Smooth muscle cell (in vitro differentiated cells): ENCODE measurements around the gene TXNDC11. TPM values are rescaled to one million over a fixed set of nuclear protein-coding genes. Genes with fewer than 3 reads are reported as not detected.

Experiments used
- DNase-seq: peaks from one replicate; lab custom pipeline; 2025; ENCODE audit not compliant: unreplicated experiment; lab: John Stamatoyannopoulos, UW
- H2AFZ ChIP-seq: fragments of 200-600 bp; sonication (generic); 2 replicates; pipeline ENCODE4 v1.6.0; 2016; ENCODE audit warnings: antibody characterized with exemption, low read depth, mild to moderate bottlenecking
- H3F3A ChIP-seq: fragments of 200-600 bp; sonication (generic); 2 replicates; pipeline ENCODE4 v1.6.0; 2017; ENCODE audit warnings: antibody characterized with exemption, low read depth
- H3K27ac ChIP-seq: fragments of 200-600 bp; sonication (generic); 2 replicates; pipeline ENCODE4 v1.5.1; 2016; ENCODE audit warnings: low read depth, mild to moderate bottlenecking
- H3K27me3 ChIP-seq: fragments of 200-600 bp; sonication (generic); 2 replicates; pipeline ENCODE4 v1.6.1; 2016; ENCODE audit warnings: low read depth, mild to moderate bottlenecking
- H3K36me3 ChIP-seq: fragments of 200-600 bp; sonication (generic); 2 replicates; pipeline ENCODE4 v1.5.1; 2016; ENCODE audit warnings: low read depth
- H3K4me1 ChIP-seq: fragments of 200-600 bp; sonication (generic); 2 replicates; pipeline ENCODE4 v1.5.1; 2016; ENCODE audit warnings: low read depth
- H3K4me2 ChIP-seq: fragments of 200-600 bp; sonication (generic); 2 replicates; pipeline ENCODE4 v1.6.0; 2016; ENCODE audit warnings: mild to moderate bottlenecking
- H3K4me3 ChIP-seq: fragments of 200-600 bp; sonication (generic); 2 replicates; pipeline ENCODE4 v1.5.1; 2016; ENCODE audit warnings: mild to moderate bottlenecking
- H3K79me2 ChIP-seq: fragments of 200-600 bp; sonication (generic); 2 replicates; pipeline ENCODE4 v1.6.0; 2016; ENCODE audit warnings: low read depth, mild to moderate bottlenecking
- H3K9ac ChIP-seq: fragments of 200-600 bp; sonication (generic); 2 replicates; pipeline ENCODE4 v1.6.0; 2016; ENCODE audit warnings: low read depth
- H3K9me3 ChIP-seq: fragments of 200-600 bp; sonication (generic); replicated peaks from 2 replicates; pipeline ENCODE4 v1.5.1; 2016; ENCODE audit warnings: low read depth
- H4K20me1 ChIP-seq: fragments of 200-600 bp; sonication (generic); 2 replicates; pipeline ENCODE4 v1.6.0; 2016; ENCODE audit warnings: low read depth
- CTCF ChIP-seq: fragments of 200-600 bp; sonication (generic); IDR thresholded peaks from 2 replicates; pipeline ENCODE4 v1.5.1; 2017; ENCODE audit warnings: borderline replicate concordance, mild to moderate bottlenecking, antibody characterized with exemption; ENCODE audit not compliant: insufficient read depth, poor library complexity, severe bottlenecking
- WGBS: methylation state at CpG from one replicate; pipeline ENCODE4 v1.1.7; 2016; ENCODE audit warnings: low lambda C conversion rate; 5-methylcytosine and 5-hydroxymethylcytosine counted together
- polyA plus RNA-seq: library from polyadenylated mRNA; unstranded; fragments of >200 nt; fragmentation: Nextera tagmentation; extraction: Ambion mirVana; gene quantifications from 2 replicates; pipeline ENCODE4 v1.2.1, GENCODE V29; 2016
- total RNA-seq: library from RNA; depleted of rRNA; stranded (reverse); fragments of >200 nt; gene quantifications from 2 replicates; pipeline ENCODE4 v1.2.3, GENCODE V29; 2014

TXNDC11 gene
- total and polyA plus RNA-seq, 2 experiments from 2014 or later: 27.3 to 30.8 TPM

GRCh38 chr16:11670171-11671131, 72.2 kb downstream of the TXNDC11 start:
- Histone ChIP-seq H3K79me2 (peaks cover 15% of the 10 kb centered on the region), H3K27ac (no peak overlapping the region), H3K27me3 (no peaks in the 10 kb centered on the region), H3F3A (no peaks in the 10 kb centered on the region), H2AFZ (no peak overlapping the region), H3K4me1 (peaks cover 7% of the 10 kb centered on the region), H3K36me3 (no peaks in the 10 kb centered on the region), H3K9ac (no peak overlapping the region), H4K20me1 (peaks cover 66% of the 10 kb centered on the region), H3K4me3 (no peak overlapping the region), H3K9me3 (no peaks in the 10 kb centered on the region), H3K4me2 (peak overlapping the region; percentile 95)
- TF ChIP-seq CTCF: no peak
- WGBS: 89% methylated on average over 27 of the region's 27 CpGs
- no peak for DNase-seq

- Histone ChIP-seq H3K4me1 (peaks cover 11% of the 10 kb centered on the region), H3K36me3 (no peaks in the 10 kb centered on the region), H2AFZ (no peak overlapping the region), H4K20me1 (peaks cover 57% of the 10 kb centered on the region), H3K27me3 (no peaks in the 10 kb centered on the region), H3K4me3 (peak overlapping the region; percentile 80), H3F3A (no peaks in the 10 kb centered on the region), H3K27ac (no peak overlapping the region), H3K9me3 (no peaks in the 10 kb centered on the region), H3K4me2 (peak overlapping the region; percentile 95), H3K79me2 (peaks cover 15% of the 10 kb centered on the region), H3K9ac (peak overlapping the region; percentile 74)
- 61% methylated on average over 22 of the region's 22 CpGs for WGBS
- TF ChIP-seq CTCF: no peak
- no peak for DNase-seq
Observed at GRCh38 chr16:11669380-11670146, 73.1 kb downstream of the TXNDC11 start.

GRCh38 chr16:11668623-11669379, 73.9 kb downstream of the TXNDC11 start:
- Histone ChIP-seq H3K4me1 (peaks cover 11% of the 10 kb centered on the region), H3K9me3 (no peaks in the 10 kb centered on the region), H3F3A (no peaks in the 10 kb centered on the region), H4K20me1 (peaks cover 50% of the 10 kb centered on the region), H2AFZ (no peak overlapping the region), H3K27ac (no peak overlapping the region), H3K4me3 (peak overlapping the region; percentile 80), H3K9ac (peak overlapping the region; percentile 74), H3K27me3 (no peaks in the 10 kb centered on the region), H3K79me2 (peaks cover 15% of the 10 kb centered on the region), H3K36me3 (no peaks in the 10 kb centered on the region), H3K4me2 (peak overlapping the region; percentile 95)
- DNase-seq: no peak
- TF ChIP-seq CTCF: no peak
- WGBS: 9% methylated on average over 25 of the region's 97 CpGs
